Neural cell (in vitro differentiated cells): ENCODE data around the gene SEC61B. TPM values are rescaled to one million over a fixed set of nuclear protein-coding genes. Genes with fewer than 3 reads are reported as not detected.

Experiments used
- H2AFZ ChIP-seq: fragments of 200-600, 300-800 bp; sonication (generic), shearing (Covaris generic); 2 replicates; pipeline ENCODE4 v1.6.0; 2014; ENCODE audit warnings: low read depth, mild to moderate bottlenecking, antibody characterized with exemption, low read length, moderate library complexity
- H3F3A ChIP-seq: fragments of 200-600 bp; shearing (Covaris generic); 2 replicates; pipeline ENCODE4 v1.6.1; 2016; ENCODE audit warnings: mild to moderate bottlenecking, moderate library complexity, mixed read lengths, antibody characterized with exemption, low read length; ENCODE audit not compliant: insufficient read depth, poor library complexity, severe bottlenecking
- H3K27ac ChIP-seq: fragments of 200-600, 300-800 bp; sonication (generic), shearing (Covaris generic); 2 replicates; pipeline ENCODE4 v1.5.1; 2014; ENCODE audit warnings: mild to moderate bottlenecking, low read length, moderate library complexity
- H3K27me3 ChIP-seq: fragments of 300-800, 200-600 bp; sonication (generic), shearing (Covaris generic); 2 replicates; pipeline ENCODE4 v1.6.0; 2014; ENCODE audit warnings: mild to moderate bottlenecking, low read depth, low read length, moderate library complexity; ENCODE audit not compliant: insufficient read depth
- H3K36me3 ChIP-seq: fragments of 300-800, 200-600 bp; sonication (generic), shearing (Covaris generic); 2 replicates; pipeline ENCODE4 v1.5.1; 2014; ENCODE audit warnings: mild to moderate bottlenecking, antibody characterized with exemption, low read length, moderate library complexity; ENCODE audit not compliant: insufficient read depth
- H3K4me2 ChIP-seq: fragments of 300-800, 200-600 bp; sonication (generic), shearing (Covaris generic); 2 replicates; pipeline ENCODE4 v1.6.0; 2014; ENCODE audit warnings: mild to moderate bottlenecking, low read length
- H3K4me3 ChIP-seq: fragments of 300-800, 200-600 bp; sonication (generic), shearing (Covaris generic); 2 replicates; pipeline ENCODE4 v1.5.1; 2014; ENCODE audit warnings: mild to moderate bottlenecking, low read length, moderate library complexity
- H3K79me2 ChIP-seq: fragments of 200-600 bp; shearing (Covaris generic); replicated peaks from 2 replicates; pipeline ENCODE4 v1.6.0; 2014; ENCODE audit warnings: mild to moderate bottlenecking, low read length, moderate library complexity; ENCODE audit not compliant: insufficient read depth
- H3K9ac ChIP-seq: fragments of 300-800, 200-600 bp; sonication (generic), shearing (Covaris generic); 2 replicates; pipeline ENCODE4 v1.6.1; 2016; ENCODE audit warnings: mild to moderate bottlenecking, low read length, mixed read lengths
- H3K9me2 ChIP-seq: fragments of 200-600 bp; shearing (Covaris generic); 2 replicates; pipeline ENCODE4 v1.6.1; 2016; ENCODE audit warnings: mild to moderate bottlenecking, low read length, mixed read lengths; ENCODE audit not compliant: insufficient read depth
- H3K9me3 ChIP-seq: fragments of 200-600, 300-800 bp; sonication (generic), shearing (Covaris generic); 2 replicates; pipeline ENCODE4 v1.6.1; 2016; ENCODE audit warnings: mild to moderate bottlenecking, mixed run types, low read length, moderate library complexity, mixed read lengths
- H4K20me1 ChIP-seq: fragments of 200-600 bp; shearing (Covaris generic); 2 replicates; pipeline ENCODE4 v1.6.1; 2016; ENCODE audit warnings: mild to moderate bottlenecking, mixed run types; ENCODE audit not compliant: insufficient read depth
- CTCF ChIP-seq: fragments of 450-650 bp; IDR thresholded peaks from 2 replicates; pipeline ENCODE4 v1.5.1; 2014; ENCODE audit warnings: antibody characterized with exemption, mild to moderate bottlenecking, moderate library complexity; ENCODE audit not compliant: poor library complexity, severe bottlenecking
- EP300 ChIP-seq: fragments of 450-650 bp; conservative IDR thresholded peaks from 2 replicates; pipeline ENCODE4 v1.6.1; 2014; ENCODE audit warnings: antibody characterized with exemption, mild to moderate bottlenecking, moderate library complexity; ENCODE audit not compliant: poor library complexity, severe bottlenecking
- EZH2 ChIP-seq: fragments of 200-600, 300-800 bp; shearing (Covaris generic), sonication (generic); IDR thresholded peaks from 2 replicates; pipeline ENCODE4 v1.6.1; 2014; ENCODE audit warnings: antibody characterized with exemption, low read length, borderline replicate concordance, mild to moderate bottlenecking; ENCODE audit not compliant: insufficient read depth, poor library complexity, severe bottlenecking
- MXI1 ChIP-seq: fragments of 450-650 bp; conservative IDR thresholded peaks from 2 replicates; pipeline ENCODE4 v1.6.1; 2014; ENCODE audit warnings: antibody characterized with exemption, mild to moderate bottlenecking; ENCODE audit not compliant: poor library complexity, severe bottlenecking
- POLR2AphosphoS5 ChIP-seq: IDR thresholded peaks from 2 replicates; pipeline ENCODE4 v1.6.1; 2012
- RAD21 ChIP-seq: fragments of 450-650 bp; conservative IDR thresholded peaks from 2 replicates; pipeline ENCODE4 v1.6.1; 2014; ENCODE audit warnings: antibody characterized with exemption, mild to moderate bottlenecking, moderate library complexity
- REST ChIP-seq: IDR thresholded peaks from 2 replicates; pipeline ENCODE4 v1.6.1; 2012; ENCODE audit warnings: borderline replicate concordance
- SMC3 ChIP-seq: fragments of 450-650 bp; conservative IDR thresholded peaks from 2 replicates; pipeline ENCODE4 v1.6.1; 2014; ENCODE audit warnings: antibody characterized with exemption, mild to moderate bottlenecking, moderate library complexity; ENCODE audit not compliant: poor library complexity
- TAF1 ChIP-seq: IDR thresholded peaks from 2 replicates; pipeline ENCODE4 v1.6.1; 2012; ENCODE audit warnings: low read depth
- polyA plus RNA-seq: library from polyadenylated mRNA; depleted of rRNA; stranded (reverse); fragments of >200 nt; gene quantifications from 2 replicates; pipeline ENCODE4 v1.2.3, GENCODE V29; 2014

Gene SEC61B
- polyA plus RNA-seq, 1 donor from 2014 or later = 203 TPM

GRCh38 chr9:99239341-99240060, 17.4 kb downstream of the SEC61B start:
- H2AFZ ChIP-seq = no peak overlapping the region
- no peaks in the 10 kb centered on the region for H4K20me1 ChIP-seq
- H3K4me2 ChIP-seq = no peak overlapping the region
- no peaks in the 10 kb centered on the region for H3K79me2 ChIP-seq
- H3K27me3 ChIP-seq = no peaks in the 10 kb centered on the region
- H3K4me3 ChIP-seq = no peak overlapping the region
- no peak overlapping the region for H3K27ac ChIP-seq
- no peaks in the 10 kb centered on the region for H3K36me3 ChIP-seq
- H3K9me3 ChIP-seq = no peaks in the 10 kb centered on the region
- H3K9ac ChIP-seq = no peak overlapping the region
- no peaks in the 10 kb centered on the region for H3K9me2 ChIP-seq
- TF ChIP-seq REST (no peak), EP300 (no peak), POLR2AphosphoS5 (no peak), RAD21 (no peak), TAF1 (no peak), CTCF (no peak), SMC3 (no peak), MXI1 (no peak), EZH2 (no peak)
- H3F3A ChIP-seq = no peaks in the 10 kb centered on the region

GRCh38 chr9:99241106-99241505, 19.0 kb downstream of the SEC61B start:
- Histone ChIP-seq H2AFZ (no peak overlapping the region), H3K36me3 (no peaks in the 10 kb centered on the region), H3K27me3 (no peaks in the 10 kb centered on the region), H4K20me1 (no peaks in the 10 kb centered on the region), H3K4me2 (no peak overlapping the region), H3K79me2 (no peaks in the 10 kb centered on the region), H3F3A (no peaks in the 10 kb centered on the region), H3K27ac (no peak overlapping the region), H3K9me2 (no peaks in the 10 kb centered on the region), H3K9me3 (no peaks in the 10 kb centered on the region), H3K9ac (no peak overlapping the region), H3K4me3 (no peak overlapping the region)
- TF ChIP-seq SMC3 (no peak), TAF1 (no peak), CTCF (no peak), EZH2 (no peak), MXI1 (no peak), EP300 (no peak), RAD21 (no peak), REST (no peak), POLR2AphosphoS5 (no peak)
